Ramos (cell line): ENCODE data around the gene CBX4.

ENCODE experiments used
- in situ Hi-C: fragments of 300-500 bp; cut with MboI; formaldehyde crosslinking; loops from one replicate; pipeline ENCODE4 v1.14.3; 2022; ENCODE audit warnings: low sequenced_read_pairs; ENCODE audit not compliant: unreplicated experiment

CBX4 gene

DNA sequence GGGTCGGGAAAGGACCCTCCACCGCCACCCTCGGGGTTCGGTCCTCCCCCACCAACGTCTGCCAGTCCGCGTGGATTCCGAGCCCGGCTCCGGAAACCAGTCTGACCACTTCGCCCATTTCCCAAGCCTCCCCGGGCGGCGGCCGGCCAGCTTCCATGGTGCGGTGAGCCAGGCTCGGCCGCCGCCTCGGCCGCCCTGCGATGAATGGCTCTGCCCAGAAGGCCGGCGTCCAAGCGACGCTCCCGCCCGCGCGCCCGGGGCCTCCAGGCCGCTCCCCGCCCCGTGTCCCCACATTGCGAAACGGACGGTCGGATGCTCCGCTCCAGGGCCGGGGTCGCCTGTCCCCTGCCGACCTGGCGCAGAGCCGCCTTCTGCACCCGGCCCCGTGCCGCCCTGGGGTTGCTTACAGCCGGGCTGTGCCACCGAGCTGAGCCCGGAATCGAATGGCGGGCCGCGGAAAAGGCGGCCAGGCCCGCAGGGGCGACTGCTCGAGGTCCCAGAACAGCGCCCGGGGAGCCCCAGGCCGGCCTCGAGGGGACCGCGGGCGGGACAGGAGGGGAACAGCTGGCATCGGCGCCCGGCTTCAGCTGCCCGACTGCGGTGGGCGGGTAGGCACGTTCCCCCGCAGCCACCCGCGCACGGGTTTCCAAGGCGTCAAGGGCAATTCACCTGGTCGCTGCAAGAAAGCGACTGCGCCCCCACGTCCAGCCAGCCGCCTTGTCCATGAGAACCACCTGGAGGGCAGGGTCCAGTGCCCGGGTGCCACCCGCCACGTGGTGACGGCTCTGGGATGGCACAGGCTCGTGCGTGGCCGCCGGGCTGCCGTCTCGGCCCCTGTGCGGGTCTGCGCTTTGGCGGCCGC, 24.0 kb downstream of the CBX4 start:
- in situ Hi-C loops = no loop called here

DNA sequence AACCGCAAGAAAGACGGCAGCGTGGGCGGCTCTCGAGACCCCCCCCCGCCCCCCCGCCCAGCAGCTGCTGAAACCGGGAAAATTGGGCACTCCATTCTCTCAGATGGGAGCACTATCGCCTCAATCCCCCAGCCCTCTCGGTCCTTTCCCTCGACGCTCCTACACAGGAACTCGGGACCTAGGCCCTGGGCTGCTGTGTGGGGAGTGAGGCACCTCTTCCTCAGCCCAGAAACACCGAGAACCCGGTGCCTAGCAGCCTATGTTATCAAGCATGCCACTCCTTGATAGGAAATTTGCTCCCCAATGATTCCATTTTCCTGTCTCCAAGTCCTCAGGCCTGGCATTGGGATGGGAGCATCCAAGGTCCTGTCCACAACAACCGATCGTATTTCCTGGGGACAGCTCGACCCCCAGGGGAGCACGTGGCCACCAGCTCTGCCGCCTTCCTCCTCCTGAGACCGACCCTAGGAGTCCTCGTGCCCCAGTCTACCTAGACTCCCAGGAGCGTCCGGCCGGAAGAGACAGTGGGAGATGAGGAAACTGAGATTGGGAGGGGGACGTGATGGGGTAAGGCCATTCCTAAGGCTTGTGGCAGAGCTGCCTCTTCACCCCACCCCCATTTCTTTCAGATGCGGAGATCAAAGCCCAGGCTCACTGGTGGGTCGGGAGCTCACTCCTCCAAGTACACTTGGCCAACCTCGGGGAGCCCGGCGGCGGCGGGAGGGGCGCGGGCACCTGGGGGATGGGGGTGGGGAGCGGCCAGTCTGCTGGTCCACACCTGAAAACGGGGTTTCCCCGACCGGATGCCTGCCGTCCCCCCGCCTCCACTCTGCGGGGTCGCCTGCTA, 24.9 kb downstream of the CBX4 start:
- in situ Hi-C loops = no loop called here

DNA sequence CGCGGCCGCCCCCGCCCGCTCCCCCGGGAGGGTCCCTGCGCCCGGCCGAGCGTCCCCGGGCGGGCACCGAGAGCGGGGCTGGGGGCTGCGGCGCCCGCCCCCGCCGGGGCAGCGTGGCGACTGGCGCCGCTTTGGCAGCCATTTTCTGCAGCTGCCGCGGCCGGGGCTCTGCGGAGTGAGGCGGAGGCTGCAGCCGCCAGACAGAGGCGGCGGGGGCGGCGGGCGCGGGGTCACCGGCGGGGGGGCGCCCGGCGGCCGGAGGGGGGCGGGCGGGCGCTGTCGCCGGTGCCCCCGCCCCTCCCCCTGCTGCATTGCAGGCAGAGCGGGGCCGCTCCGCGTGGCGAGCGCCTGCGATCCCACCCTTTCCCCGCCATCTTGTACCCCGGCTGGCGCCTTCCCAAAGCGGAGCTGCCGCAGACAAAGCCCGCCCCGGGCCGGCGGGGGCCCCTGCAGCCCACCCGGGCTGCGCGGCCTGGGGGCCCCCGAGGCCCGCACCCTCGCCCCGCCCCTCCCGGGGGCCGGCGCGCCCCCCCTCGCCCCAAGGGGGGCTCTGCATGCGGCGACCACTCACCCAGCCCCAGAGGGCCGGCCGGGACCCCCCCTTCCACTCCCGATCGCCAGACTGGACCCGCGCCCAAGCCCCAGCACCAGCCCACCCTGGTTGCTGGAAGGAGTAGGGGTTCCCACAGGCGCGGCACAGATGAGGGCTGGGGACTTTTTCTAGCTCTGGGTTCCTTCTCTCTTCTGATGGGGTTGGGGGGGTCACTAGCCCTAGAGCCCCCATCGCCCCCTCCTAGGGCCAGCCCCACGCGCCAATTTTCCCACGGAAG, 25.7 kb downstream of the CBX4 start:
- in situ Hi-C loops = no loop called here

DNA sequence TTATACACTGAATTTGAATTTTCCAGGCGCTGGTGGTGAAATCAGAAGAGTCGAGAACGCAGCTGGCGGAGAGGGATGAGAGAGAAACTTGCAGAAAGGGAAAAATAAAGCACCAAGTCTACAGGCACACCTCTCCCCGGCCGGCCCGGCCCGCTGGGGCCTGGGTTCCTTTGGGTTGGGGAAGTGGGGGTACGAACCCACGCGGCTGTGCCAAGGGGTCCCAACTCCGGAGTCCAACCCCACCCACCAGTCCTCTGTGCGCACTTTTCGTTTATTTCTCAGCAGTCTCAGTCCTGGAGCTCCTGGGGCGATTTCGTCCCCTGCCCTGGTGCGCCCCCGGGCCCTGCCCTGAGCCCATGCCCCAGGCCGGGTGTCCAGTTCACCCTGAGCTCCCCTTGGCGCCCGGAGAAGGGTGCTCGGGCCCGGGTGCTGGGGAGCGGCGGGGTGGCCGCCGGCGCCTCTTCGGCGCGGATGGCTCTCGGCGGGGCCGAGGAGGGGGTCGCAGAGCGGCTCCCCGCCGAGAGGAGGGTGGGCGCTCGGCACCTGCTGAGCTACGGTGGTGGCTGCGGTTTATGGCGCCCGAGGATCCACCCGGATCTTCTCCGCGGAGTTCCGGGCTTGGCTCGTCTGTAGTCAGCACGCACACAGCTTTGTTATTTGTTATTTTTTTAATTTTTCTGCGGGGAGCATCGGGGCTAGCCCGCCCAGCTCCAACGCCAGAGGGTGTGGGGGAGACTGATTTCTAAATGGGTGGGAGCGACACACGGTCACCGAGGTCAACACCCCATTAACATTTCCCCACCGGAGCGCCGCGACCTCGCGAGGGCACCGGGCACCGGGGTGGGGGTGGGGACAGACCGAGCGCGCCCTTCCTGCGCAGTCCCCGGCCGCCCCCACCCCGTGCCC, 26.6 kb downstream of the CBX4 start:
- in situ Hi-C loops = no loop called here

DNA sequence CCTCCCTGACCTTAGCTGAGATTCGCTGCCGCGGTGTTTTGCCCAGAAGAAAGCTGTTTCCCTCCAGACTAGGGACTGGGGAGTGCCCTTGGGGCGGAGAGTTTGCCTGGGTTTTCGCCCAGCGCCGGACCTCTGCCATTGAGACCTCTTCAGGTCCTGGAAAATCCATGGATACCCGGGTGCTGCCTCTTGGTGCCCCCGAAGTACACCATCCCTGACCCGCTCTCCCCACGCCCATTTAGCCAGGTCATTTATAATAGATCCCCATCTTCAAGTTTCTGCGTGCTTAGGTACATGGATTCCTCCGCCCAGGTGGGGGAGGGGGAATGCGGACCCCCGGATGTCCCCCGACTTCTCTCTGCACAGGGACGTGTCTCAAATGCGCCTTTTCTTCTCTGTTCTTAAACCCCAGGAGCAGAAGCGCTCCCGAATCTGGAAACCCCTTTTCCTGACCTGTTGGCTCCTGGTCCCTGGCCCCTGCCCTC, 27.3 kb downstream of the CBX4 start:
- in situ Hi-C loops = no loop called here

DNA sequence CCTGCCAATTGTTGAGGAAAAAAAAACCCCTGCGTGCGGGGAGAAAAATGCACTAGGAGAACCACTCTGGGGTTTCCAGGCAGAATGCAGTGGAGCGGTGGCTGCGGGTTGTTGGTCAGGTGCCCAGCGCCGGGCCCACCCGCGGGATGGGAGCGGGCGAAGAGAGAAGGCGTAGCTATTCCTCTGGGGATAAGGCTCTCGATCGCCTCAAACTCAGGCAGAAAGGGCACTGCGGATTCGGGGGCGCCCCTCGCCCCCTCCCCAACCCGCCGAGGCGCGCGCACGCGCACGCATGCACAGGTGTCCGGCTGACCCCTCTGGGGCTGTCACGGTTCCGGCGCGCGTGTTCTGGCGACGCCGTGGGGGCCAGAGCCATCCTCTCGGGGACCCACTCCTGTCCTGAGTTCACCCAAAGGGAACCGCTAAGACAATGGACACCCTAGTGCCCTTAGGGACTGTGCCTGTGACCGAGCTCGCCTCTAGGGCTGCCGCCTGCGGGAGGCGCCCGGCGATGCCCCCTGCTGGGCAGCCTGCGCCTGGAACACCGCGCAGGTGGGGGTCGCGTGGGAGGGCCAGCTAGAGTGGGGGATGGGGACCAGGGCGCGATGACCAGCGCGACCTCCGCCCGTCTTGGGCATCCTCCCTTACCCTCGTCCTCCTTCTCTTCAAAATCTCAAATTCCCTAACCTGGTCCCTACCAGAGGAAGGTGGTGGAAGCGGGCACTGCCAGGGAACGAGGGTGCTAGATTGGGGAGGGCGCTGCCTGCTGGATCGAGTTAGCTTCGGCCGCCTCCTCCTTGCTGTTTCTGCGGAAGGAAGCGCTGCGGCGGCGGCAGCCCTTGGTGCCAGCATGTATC, 28.0 kb downstream of the CBX4 start:
- in situ Hi-C loops = no loop called here

DNA sequence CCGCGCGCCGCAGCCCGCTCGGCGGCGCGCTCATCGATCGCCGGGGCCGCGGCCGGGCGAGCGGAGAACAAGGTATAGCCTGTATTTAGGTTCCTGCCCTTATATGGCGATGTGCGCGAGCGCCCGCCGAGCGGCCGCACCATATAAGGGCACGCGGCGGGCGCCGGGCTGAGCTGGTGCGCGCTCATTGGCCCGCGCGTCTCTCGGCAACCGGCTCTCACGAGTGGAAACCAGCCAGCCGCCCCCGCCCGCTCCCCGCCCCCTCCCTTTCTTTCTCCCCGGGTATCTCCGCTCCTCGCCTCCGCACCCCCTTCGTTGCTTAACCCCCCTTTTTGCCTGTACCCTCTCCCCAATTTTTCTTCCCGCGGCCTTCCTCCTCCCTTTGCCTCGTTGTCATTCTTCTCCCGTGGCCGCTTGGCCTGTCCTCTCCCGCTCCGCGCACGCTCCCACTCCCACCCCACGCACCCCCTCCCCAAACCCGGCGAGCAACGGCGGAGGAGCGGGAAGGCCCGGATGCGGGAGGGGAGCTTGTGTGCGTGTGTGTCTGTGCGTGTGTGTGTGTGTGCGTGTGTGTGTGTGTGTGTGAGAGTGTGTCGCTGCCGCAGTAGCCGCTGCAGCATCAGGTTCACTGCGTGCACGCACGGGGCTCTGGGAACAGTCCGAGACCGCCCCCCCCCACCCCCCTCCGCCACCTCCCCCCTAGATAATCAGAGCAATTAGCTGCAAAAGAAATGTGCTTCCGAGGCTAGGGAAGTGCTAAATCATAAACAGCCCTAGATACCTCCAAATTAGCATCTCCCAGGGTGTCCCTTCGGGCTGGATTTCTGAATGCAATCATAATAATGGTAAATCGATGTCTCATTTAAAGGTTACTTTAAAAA, 28.9 kb downstream of the CBX4 start:
- in situ Hi-C loops = no loop called here

DNA sequence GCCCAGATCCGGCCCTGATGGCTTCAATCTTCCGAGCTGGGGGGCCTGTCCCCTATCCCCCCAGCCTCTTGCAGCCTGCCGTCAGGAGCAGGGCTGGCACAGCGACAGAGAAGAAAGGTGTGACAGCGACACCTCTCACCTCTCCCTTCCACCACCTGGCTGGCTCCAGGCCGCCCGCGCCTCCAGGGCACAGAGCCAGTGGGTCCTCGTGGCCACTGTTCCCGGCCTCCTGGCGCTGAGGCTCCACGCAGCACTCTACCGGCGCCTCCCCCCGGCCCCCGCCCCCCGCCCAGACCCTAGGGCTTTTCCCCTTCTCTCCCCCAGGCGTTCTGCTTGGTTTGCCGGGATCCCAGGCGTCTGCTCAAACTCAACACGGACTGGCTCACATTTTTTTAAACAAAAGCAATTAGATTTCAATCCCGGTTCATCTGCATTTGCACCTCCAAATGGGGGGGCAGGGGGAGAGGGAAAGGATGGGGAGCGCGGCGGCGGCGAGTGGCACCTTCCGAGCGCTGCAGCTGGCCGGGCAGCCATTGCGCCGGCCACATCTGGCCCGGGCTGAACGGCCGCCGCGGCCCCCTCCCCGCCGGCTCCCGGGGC, 29.6 kb downstream of the CBX4 start:
- in situ Hi-C loops = no loop called here

DNA sequence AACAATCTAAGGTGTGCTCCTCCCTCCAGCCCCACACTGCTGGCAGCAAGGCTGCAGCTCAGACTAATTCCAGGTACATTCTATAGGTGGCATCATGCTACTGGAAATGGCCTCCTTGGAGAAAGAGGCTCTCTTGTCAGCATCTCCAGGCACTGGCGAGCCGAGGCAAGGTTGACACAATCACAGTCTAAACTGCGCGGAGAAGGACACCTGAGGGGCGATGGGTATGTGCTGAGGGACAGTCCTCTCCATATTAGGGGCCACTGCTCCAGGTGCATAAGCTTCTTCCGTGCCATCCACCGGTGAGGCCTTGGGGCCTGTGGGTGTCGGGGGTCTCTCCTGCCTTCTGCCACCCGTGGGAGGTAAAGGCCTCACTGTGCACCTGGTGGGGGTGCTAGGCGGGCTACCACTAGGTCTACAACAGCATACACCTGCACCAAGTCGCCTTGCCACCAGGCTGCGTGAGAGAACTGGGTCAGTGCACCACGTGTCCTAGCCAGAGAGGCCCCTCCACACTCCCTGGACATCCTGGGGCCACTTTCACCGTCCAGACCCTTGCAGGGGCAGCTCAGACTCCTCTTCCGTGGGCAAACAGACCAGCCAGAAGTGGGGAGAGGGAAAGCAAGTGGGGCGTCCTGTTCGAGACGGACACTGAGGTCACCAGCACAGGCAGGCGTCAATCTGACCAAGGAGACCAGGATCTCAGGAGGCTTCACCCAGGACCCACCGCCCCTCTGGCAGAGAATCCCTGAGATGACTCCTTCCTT, 30.3 kb downstream of the CBX4 start:
- in situ Hi-C loops = no loop called here

DNA sequence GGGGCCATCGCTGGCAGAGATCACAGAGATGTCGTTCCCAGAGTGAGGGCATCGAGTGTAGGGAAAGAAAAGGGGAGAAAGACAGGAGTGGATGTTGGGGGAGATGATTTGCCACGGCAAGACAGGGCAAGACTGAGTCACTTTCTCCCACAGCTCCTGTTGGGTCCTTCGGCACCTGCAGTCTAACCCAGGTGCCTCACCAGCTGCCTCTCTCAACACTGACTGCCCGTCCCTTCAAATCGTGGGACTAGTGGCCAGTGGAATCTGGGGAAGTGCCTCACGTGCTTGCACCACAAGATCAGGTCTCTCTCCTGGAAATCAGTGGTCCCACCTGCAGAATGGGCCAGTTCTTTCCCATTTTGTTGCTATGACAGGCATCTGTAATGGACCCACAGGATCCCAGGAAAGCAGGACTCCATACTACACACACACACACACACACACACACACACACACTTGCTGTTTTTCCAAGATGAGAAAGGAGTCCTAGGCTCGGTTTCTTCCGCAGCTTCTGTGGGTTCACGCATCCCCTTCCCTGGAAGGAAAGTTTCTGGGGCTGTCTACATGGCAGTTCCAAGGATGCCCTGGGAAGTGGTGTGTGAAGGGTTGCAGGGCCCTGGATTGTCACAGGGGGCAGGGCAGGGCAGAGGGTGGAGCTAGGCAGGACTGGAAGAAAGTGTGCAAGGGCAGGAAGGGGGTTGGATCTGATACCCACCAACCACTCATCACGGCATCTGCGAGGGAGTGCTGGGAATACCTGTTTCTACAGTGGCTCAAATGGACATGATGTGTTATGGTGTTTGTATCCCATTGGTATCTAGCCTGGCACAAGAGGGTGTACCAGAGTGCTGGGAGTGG, 32.1 kb downstream of the CBX4 start:
- in situ Hi-C loops = no loop called here

DNA sequence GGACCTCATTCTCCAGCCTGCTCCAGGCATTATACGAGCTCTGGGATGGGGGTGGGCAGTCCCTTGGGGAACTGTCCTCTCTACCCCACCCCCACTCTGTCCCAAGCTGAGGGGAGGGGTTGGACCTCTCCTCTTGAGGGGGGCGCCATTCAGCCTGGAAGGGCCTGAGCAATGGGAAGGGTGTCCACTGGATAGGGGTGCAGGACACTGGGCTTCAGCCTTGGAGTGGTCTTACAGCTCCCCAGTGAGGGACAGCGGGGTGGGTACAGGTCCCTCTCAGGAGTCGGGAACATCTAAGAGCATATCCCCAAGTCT, 32.8 kb downstream of the CBX4 start:
- in situ Hi-C loops = no loop called here

DNA sequence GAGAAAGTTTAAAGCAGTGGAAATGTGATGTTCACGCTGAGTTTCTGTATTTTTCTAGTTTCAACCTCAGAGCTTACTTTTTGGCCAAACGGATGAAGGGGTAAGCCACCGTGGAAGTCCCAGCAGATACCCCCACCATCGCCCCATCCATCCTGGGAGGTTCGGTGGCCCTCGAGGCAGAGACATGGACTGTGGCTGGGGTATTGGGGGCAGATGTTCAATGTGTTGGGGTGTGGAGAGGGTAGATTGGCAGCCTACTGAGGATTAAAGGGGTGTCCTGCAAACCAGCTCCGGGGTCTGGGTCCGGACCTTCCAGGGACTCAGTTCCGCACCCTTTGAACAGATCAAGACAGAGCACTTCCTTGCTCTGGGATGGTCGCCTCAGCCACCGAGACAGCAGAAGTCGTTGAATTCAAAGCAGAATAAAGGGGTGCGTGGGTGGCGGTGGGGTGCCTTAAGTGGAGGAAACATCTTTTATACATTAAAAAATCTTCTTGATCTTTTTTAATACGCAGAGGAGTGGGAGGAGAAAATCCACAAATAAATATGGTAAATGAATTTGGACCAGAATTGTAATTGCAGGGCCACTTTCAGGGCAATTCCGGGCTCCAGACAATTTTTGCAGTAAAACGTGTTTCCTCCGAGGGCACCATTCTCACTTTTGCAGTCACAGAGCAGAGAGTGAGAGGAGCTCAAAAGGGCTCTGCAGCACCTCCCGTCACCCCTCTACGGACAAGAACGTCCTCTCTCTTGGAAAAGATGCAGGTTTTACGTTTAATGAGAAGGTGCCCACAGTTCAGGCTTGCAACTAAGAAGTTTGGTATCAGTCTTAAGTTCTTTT, 34.2 kb downstream of the CBX4 start:
- in situ Hi-C loops = no loop called here

DNA sequence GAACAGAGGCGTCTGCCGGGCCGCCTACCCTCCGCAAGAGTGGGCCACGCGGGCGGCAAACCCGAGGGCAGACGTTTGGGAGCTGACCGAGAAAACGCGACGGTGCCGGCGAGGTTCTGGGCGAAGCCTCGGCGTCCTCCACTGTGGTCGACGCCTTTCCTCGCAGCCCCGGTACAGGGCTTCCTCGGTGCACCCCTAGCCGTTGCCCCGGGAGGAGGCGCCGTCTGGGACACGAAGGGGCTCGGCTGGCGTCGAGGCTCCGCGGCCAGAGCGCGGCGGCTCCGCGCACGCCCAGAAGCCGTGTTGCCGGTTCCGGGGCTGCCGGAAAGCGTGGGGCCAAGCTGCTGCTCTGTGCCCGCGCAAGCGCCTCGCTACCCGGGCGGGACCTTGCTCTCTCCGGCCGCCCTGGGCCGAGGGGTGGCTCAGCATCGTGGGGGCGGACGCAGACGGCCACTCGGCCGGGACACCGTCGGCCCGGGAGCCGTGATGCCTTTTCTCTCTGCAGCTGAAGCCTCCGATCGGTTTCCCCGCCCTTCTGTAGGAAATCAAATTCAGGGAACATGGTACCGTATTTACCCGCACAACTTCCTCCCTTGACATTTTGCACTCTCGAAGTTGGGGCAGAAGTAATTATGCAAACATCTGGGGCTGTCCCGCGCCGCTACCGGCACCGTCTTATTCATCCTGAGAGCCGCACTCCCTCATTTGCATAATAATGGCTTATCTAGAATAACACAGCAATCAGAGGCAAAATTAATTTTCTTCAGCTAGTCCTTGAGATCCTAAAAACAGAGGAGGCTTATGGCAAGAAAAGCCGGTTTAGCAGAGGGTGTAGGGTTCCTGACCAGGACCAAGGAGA, 35.0 kb downstream of the CBX4 start:
- in situ Hi-C loops = no loop called here

DNA sequence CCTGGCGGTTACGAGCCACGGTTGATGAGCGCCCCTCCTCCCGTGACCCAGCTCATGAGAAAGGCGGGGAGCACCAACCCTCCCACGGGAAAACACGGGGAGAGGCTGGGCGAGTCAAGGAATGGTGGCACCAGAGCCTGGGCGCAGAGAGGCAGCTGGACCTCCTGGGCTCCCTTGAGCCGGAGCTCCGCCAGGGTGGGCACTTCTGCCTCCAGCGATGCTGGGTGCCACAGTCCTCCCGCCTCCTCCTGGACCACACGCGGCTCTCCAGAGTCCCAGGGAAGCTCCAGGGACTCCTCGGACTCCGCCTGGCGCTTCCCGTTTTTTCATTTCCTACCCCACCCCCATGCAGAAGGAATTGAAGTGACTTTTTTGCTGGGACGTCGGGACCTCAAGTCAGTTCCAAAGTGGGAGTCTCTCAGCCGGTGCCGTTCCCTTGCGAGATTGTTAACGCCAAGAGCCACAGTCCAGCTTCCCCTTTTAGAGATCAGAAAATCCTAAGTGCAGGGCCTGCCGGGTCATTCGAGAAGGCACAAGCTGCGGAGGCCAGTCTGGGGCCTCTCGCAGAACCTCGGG, 35.7 kb downstream of the CBX4 start:
- in situ Hi-C loops = no loop called here
